Measurements from ENCODE around the gene MSRB1.

The MSRB1 gene

DNA sequence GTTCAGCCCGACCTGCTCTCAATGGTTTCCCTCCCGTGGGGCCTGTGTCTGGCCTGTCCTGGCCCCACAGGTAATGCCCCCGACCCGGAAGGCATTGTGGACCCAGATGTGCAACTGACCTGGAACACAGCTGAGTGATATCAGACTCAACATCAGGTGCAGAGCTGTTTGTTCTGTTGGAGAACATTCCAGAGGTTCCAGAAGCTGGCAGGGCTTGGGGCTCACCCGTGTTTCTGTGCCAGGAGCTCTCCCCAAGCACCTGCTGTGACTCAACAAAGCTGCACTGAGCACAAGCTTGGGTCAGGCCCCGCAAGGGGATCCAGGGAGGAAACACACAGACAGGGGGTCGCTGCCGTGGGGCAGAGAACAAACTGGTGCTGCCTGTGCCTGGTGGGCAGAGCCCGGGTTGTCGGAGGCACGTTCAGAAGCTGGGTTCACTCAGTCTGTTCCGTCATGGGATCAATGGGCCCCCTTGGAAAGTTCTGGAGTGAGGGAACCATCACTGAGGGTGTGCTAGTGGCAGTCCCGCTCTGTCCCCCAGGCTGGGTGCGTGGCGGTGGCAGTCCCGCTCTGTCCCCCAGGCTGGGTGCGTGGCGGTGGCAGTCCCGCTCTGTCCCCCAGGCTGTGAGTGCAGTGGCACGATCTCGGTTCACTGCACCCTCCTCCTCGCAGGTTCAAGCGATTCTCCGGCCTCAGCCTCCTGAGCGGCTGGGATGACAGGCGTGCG, 46.9 kb downstream of the MSRB1 start:
- DNase-seq (ENCODE audit: low read depth in 3 of 3), result no peak

GRCh38 chr16:1895068-1895467, 47.9 kb downstream of the MSRB1 start:
- no peak for DNase-seq (ENCODE audit: low read depth in 3 of 3)

DNA sequence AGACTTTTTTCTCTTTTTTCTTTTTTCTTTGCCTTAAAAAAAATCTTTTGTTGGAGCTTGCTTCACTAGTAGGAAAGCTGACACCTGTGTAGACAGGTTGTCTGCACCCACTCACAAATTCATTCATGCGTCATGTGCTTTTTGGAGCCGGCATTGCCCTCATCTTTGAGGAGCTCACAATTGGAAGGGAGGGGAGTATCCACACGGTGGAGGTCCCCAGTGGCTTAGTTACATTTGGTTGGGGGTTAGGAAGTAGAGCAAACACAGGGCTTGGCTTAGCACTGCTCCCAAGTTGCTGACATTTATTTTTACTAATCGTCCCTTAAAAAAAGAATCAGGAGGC, 52.3 kb downstream of the MSRB1 start:
- DNase-seq (ENCODE audit: low read depth in 3 of 3), result no peak

GRCh38 chr16:1890024-1890707, 52.8 kb downstream of the MSRB1 start:
- DNase-seq (ENCODE audit: low read depth in 3 of 3), result no peak
